GM21360 (cell line): Measurements from ENCODE around the gene KRT9.
"Not testable (repeated sequence)": the region's sequence is repeated elsewhere in the genome, so short reads cannot be mapped to it uniquely, and the experiment has no call there.

Source experiments
- ATAC-seq: cut with Tn5 transposase; IDR thresholded peaks from one replicate; pipeline ENCODE4 v1.9.1; 2021; ENCODE audit warnings: mild to moderate bottlenecking, moderate library complexity; ENCODE audit not compliant: unreplicated experiment

KRT9 gene

DNA sequence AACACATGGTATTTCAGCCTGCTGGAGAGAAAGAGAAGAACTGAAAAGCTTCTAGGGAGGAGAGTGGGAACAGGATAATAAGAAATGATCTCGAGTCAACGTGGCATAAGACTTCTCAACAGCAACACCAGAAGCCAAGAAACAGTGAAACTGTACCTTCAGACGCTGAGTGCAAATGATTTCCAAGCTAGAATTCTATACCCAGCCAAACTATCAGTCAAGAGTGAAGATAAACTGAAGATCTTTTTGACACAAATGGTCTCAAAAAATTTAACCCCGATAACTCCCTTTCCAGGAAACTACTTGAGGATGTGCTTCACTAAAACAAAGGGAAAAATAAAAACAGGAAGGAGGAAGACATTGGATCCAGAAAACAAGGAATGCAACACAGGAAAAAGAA is 35.1 kb upstream of the KRT9 start:
- not testable (repeated sequence) for ATAC-seq

GRCh38 chr17:41602524-41602923 is 30.7 kb upstream of the KRT9 start:
- ATAC-seq: no peak

- no peak for ATAC-seq
Observed at GRCh38 chr17:41600318-41600717, 28.5 kb upstream of the KRT9 start.

GRCh38 chr17:41599680-41600079 is 27.8 kb upstream of the KRT9 start:
- no peak for ATAC-seq

DNA sequence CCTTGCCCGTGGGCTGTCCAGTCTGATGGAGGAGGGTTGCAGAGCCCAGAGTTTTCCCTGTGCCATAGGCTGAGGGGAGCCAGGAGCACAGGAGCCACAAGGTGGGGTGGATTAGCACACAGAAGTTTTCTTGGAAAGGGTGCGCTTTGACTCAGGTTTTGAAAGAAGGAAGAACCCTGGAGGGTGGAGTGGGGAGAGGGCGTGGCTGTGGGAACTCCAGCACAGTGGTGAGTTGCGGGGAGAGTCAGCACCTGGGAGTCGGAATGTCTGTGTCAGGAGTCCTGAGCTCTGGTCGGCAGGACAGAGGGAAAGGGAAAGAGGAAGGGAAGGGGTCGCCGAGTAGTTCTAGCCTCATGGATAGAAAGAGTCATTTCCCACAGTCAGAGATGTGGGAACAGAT is 23.7 kb upstream of the KRT9 start:
- ATAC-seq: no peak

DNA sequence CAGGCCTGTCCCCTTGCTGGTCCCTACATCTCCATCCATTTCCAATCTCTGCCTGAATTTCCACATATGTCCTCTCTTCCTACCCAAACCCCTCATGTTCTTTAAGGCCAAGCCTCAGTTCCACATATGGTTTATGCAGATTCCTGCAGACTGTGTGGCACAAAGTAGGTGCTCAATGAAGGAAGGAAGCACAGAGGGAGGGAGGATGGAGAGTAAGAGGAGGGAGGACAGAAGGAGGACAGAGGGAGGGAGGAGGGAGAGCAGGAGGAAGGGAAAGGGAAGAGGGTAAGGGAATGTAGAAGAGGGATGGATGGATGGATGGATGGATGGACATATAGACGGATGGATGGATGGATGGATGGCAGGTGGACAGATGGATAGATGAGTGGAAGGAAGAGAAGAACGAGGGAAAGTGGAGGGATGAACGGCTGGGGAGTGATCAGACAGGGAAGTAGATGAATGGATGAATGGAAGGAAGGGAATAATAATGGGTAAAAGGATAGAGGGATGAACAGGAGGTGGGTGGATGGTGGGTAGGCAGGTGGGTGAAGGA is 22.6 kb upstream of the KRT9 start:
- no peak for ATAC-seq

GRCh38 chr17:41593306-41593981 is 21.6 kb upstream of the KRT9 start:
- ATAC-seq: no peak

DNA sequence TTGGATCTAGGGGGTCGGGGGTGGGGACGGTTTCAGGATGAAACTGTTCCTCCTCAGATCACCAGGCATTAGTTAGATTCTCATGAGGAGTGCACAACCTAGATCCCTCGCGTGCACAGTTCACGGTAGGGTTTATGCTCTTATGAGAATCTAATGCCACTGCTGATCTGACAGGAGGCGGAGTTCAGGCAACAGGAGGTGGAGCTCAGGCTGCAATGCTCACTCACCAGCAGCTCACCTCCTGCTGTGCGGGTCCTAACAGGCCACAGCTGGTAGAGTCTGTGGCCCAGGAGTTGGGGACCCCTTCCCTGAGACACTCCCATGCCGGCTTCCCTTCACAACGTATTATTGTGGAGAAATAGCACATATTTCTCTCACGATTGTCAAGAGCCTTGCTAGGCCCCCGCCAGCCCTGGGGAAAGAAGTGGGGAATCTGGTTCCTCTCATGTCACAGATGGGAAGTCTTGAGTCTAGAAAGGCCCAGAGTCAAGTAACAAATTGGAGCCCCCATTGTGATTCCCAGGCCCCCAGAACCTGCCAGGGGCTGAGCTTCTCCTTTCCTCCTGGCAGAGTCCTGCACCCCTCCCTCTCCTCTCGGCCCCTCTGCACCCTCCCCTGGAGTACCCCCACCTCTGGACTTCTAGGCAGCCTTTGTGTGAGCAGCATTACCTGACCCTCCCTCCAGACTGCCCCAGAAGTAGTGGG is 20.9 kb upstream of the KRT9 start:
- no peak for ATAC-seq

GRCh38 chr17:41589301-41589700 is 17.4 kb upstream of the KRT9 start:
- ATAC-seq: no peak

DNA sequence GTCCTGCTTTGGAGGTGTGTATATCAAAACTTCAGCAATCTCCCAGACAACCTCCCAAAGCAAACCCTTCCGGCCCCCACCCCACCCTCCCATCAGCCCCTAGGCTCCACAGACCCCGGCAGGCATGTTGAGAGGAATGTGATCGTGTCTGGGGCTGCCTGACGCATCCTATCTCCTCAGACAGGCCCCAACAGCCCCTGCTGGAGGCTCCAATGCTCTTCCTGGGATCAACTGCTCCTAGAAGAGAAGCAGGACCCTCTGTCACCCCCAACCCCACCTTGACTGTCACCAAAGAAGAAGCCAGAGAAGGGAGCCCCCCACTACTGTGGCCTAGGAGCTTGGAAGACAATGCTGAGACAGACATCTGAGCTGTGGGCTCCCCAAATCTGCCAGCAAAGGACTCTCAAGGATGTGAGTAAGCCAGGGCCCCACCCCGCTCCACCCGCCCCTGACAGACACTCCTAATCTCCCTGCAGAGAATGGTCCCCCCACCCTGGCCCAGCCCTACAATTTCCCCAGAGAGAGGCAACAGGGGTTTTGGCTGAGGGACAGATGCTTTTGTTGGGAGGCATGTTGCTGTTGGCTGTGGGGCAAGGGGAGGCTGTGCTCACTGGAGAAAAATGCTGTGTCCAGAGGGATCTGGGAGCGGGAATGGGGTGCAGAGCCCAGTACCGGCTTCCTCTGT is 16.4 kb upstream of the KRT9 start:
- ATAC-seq: no peak

DNA sequence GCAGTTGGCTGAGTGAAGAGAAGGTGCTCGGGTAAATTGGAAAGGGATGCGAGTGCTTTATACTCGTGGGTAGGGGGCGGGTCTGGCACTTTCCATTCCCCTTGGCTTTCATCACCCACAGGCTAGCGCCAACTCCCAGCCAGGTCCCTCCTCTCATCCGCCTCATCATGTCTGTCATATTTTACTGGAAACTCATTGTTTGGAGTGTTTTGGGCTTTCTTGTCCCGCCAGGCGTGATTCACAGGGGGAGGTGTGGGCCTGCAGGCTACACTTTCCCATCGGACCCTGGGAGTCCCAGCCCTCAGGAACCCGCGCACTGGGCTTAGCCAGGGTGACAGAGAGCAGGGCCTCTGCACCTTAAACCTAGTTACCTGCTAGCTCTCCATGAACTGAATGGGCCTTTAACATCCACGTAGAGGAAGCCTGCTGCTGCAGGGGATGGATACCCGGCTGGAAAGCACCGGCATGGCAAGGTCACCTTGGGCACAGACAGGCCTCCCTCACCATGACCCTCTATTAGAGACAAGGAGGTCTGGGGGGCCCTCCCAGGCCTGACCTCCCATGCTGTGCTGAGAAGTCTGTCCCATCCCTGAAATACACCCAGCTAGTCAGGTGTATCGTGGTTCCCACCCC is 15.1 kb upstream of the KRT9 start, which contains the start of gene KRT14:
KRT14 (minus strand) TSS at position 33 of the 633 bp plus-strand sequence. CDS start 61 bp downstream, outside the sequence.
- no peak for ATAC-seq

DNA sequence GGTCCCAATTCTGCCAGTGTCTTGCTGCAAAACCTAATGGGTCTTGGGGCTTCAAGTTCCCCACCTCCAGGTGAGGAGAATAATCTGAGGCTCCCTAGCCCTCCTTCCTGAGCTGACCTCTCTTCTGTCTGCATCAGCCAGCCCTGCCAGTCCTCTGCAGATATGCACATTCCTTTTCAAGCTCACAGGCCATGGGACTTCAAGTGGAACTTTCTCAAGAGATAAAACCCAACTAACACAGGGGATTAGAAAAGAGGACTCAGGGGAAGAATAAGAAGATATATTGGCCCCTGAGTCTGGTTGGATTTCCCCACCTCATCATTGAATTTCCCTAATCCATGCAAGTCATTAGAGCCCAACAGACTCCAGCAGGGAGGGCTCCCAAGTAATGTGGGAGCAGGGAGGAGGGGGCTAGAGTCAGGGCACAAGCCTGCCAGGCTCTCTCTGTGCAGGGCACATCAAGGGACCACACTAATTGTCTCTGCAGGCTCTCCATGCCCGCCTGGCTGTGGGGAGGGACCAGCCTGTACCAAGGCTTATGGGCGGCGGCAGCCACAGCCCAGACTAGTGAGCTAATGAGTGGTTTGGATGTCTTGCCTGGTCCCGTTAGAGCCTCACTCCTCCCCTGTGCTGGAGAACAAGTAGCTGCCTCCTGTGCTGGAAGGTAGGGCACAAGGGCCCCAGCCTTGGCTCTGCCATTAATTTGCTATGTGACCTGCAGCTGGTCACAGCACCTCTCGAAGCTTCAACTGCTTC is 13.6 kb upstream of the KRT9 start:
- no peak for ATAC-seq

- ATAC-seq: not testable (repeated sequence)
Observed at GRCh38 chr17:41584331-41584927, 12.6 kb upstream of the KRT9 start.

GRCh38 chr17:41583137-41584127 is 11.6 kb upstream of the KRT9 start:
- no peak for ATAC-seq

GRCh38 chr17:41582061-41582968 is 10.5 kb upstream of the KRT9 start:
- not testable (repeated sequence) for ATAC-seq

- ATAC-seq: no peak
Observed at GRCh38 chr17:41581366-41582060, 9.7 kb upstream of the KRT9 start.

DNA sequence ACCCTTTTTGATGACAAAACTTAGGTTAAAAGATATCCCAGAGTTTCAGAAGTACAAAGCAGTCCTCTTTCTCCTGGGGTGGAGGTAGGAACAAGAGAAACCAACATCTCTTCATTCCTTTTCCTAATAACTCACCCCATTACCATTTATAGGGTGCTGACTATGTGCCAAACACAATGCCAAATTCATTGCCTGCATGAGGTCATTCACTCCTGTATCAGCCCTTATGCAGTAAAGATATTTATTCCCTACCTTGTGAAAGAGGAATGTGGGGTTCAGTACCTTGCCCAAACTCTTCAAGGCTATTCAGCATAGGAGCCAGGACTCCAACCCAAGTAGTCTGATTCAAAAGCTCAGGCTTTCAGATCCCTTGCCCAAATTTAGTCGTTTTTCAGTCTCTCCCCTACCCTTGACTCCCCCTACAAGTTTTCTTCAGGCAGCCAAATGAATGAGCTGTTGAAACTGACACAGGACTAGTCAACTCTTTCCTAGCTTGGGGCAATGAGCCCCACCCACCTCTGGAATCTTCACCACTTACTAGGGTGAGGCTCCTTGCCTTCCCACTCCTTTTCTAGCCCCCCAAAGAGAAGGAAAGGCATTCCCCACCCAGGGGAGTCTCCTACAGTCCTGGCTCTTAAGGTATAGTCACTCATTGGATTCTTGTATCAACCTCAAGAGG is 9.0 kb upstream of the KRT9 start:
- ATAC-seq: no peak
